Measurements from ENCODE around the gene GPBP1L1. TPM values are rescaled to one million over a fixed set of nuclear protein-coding genes. Genes with fewer than 3 reads are reported as not detected.
"Not testable (repeated sequence)": the region's sequence is repeated elsewhere in the genome, so short reads cannot be mapped to it uniquely, and the experiment has no call there.

Gene GPBP1L1
- 100 to 1,000 TPM; 107 to 148 (median 128) TPM for total RNA-seq

GRCh38 chr1:45686288-45687013, at the start of gene GPBP1L1:
GPBP1L1 (minus strand) TSS chr1:45686533; CDS start chr1:45659087, 27,446 bp downstream.
- Histone ChIP-seq H3K36me3 (peaks cover 0 to 8% (median 0%) of the 10 kb centered on the region in 3 donors), H3K4me1 (peaks cover 3 to 55% (median 13%) of the 10 kb centered on the region in 4 donors), H3K9me3 (no peaks in the 10 kb centered on the region), H3K4me3 (peak within 1 kb of the TSS; percentile 75 to 94 (median 89)), H3K27ac (peak within 1 kb of the TSS; percentile 95 to 99 (median 97)), H3K27me3 (no peaks in the 10 kb centered on the region)
- 0% methylated on average over 33 to 43 of the region's 52 CpGs for WGBS, 2 donors
- peak; percentile 9 to 85 for TF ChIP-seq POLR2A (IDR thresholded peaks at IDR 0.05)
- TF ChIP-seq, protein P1, sequence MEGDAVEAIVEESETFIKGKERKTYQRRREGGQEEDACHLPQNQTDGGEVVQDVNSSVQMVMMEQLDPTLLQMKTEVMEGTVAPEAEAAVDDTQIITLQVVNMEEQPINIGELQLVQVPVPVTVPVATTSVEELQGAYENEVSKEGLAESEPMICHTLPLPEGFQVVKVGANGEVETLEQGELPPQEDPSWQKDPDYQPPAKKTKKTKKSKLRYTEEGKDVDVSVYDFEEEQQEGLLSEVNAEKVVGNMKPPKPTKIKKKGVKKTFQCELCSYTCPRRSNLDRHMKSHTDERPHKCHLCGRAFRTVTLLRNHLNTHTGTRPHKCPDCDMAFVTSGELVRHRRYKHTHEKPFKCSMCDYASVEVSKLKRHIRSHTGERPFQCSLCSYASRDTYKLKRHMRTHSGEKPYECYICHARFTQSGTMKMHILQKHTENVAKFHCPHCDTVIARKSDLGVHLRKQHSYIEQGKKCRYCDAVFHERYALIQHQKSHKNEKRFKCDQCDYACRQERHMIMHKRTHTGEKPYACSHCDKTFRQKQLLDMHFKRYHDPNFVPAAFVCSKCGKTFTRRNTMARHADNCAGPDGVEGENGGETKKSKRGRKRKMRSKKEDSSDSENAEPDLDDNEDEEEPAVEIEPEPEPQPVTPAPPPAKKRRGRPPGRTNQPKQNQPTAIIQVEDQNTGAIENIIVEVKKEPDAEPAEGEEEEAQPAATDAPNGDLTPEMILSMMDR (IDR thresholded peaks at IDR 0.05) = peak in 1 of 5 experiments; percentile 29
- peak; percentile 9 to 94 for TF ChIP-seq EP300 (IDR thresholded peaks at IDR 0.05)
- DNase-seq (ENCODE audit: low spot score in 2 of 2) = peak; percentile 92 to 95

- H3K27me3 ChIP-seq = no peaks in the 10 kb centered on the region
- H3K27ac ChIP-seq = no peak overlapping the region
- no peak for DNase-seq (ENCODE audit: low spot score in 2 of 2)
- no peaks in the 10 kb centered on the region for H3K9me3 ChIP-seq
- no peak for TF ChIP-seq EP300 (IDR thresholded peaks at IDR 0.05)
- TF ChIP-seq, protein P1 (IDR thresholded peaks at IDR 0.05) = no peak
- no peak for TF ChIP-seq POLR2A (IDR thresholded peaks at IDR 0.05)
- WGBS, 2 donors = 78 to 100% methylated on average over 1 of the region's 1 CpG
- no peaks in the 10 kb centered on the region for H3K4me1 ChIP-seq
- no peak overlapping the region for H3K4me3 ChIP-seq
- peaks cover 0 to 34% (median 0%) of the 10 kb centered on the region in 3 donors for H3K36me3 ChIP-seq
Measured at GRCh38 chr1:45730780-45731319, 44.5 kb upstream of the GPBP1L1 start.

DNA sequence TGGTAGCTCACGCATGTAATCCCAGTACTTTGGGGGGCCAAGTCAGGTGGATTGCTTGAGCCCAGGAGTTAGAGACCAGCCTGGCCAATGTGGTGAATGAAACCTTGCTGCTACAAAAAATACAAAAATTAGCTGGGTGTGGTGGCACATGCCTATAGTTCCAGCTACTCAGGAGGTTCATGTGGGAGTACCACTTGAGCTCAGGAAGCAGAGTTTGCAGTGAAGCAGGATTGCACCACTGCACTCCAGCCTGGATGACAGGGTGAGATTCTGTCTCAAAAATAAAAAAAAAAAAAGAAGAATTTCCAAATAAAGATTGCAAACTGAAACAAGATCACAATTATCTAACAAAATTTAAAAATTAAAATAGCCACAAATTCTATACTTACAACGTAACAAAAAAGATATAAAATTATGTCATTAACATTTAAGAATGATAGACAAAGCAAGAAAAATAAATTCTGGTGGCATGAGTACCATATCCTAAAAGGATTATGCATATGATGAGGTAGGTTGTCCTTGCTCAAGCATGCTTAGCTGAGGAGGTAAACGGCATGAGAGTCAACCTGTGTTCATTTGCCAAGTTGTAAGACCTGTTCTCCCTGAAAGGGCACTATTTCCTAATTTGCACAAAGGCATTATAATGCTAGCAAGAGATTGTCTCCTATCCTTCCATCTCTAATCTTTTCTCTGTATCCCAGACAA, 43.9 kb upstream of the GPBP1L1 start:
- Histone ChIP-seq H3K9me3 (no peaks in the 10 kb centered on the region), H3K27ac (no peak overlapping the region), H3K36me3 (peaks cover 0 to 34% (median 0%) of the 10 kb centered on the region in 3 donors), H3K4me1 (no peaks in the 10 kb centered on the region), H3K27me3 (no peaks in the 10 kb centered on the region), H3K4me3 (no peak overlapping the region)
- DNase-seq (ENCODE audit: low spot score in 2 of 2) = no peak
- WGBS, 2 donors = 78 to 80% methylated on average over 3 of the region's 3 CpGs
- no peak for TF ChIP-seq EP300 (IDR thresholded peaks at IDR 0.05)
- TF ChIP-seq, protein P1 (IDR thresholded peaks at IDR 0.05) = no peak
- TF ChIP-seq POLR2A (IDR thresholded peaks at IDR 0.05) = no peak

DNA sequence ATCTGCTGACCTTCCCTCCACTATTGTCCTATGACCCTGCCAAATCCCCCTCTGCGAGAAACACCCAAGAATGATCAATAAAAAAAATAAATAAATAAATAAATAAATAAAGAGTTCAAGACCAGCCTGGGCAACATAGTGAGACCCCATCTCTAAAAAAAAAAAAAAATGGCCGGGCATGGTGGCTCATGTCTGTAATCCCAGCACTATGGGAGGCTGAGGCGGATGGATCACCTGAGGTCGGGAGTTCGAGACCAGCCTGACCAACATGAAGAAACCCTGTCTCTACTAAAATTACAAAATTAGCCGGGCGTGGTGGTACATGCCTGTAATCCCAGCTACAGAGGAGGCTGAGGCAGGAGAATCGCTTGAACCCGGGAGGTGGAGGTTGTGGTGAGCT, 39.7 kb upstream of the GPBP1L1 start:
- not testable (repeated sequence) for H3K27me3 ChIP-seq; H3K4me3 ChIP-seq; H3K9me3 ChIP-seq; H3K27ac ChIP-seq; H3K4me1 ChIP-seq; DNase-seq (ENCODE audit: low spot score in 2 of 2)
- WGBS, 2 donors = 97 to 98% methylated on average over 9 of the region's 9 CpGs
- peaks cover 0 to 47% (median 0%) of the 10 kb centered on the region in 3 donors for H3K36me3 ChIP-seq

- Histone ChIP-seq H3K4me3 (no peak overlapping the region), H3K9me3 (no peaks in the 10 kb centered on the region), H3K27me3 (no peaks in the 10 kb centered on the region), H3K36me3 (peaks cover 0 to 38% (median 0%) of the 10 kb centered on the region in 3 donors), H3K27ac (no peak overlapping the region), H3K4me1 (no peaks in the 10 kb centered on the region)
- no peak for DNase-seq (ENCODE audit: low spot score in 2 of 2)
- TF ChIP-seq POLR2A (IDR thresholded peaks at IDR 0.05) = no peak
- no peak for TF ChIP-seq EP300 (IDR thresholded peaks at IDR 0.05)
- TF ChIP-seq, protein P1 (IDR thresholded peaks at IDR 0.05) = no peak
Measured at GRCh38 chr1:45723248-45723930, 37.1 kb upstream of the GPBP1L1 start.

Measured in tibial nerve (tissue), 4 donors.